Measurements from ENCODE around the gene EVI5. TPM values are rescaled to one million over a fixed set of nuclear protein-coding genes. Genes with fewer than 3 reads are reported as not detected.
A peak's percentile ranks its signal among the peaks of the same experiment; 100 is the strongest.
"Not testable (repeated sequence)": the region's sequence is repeated elsewhere in the genome, so short reads cannot be mapped to it uniquely, and the experiment has no call there.

The EVI5 gene
- total RNA-seq, 3 donors from 2014 or later = 28.0 to 38.7 (median 31.2) TPM

DNA sequence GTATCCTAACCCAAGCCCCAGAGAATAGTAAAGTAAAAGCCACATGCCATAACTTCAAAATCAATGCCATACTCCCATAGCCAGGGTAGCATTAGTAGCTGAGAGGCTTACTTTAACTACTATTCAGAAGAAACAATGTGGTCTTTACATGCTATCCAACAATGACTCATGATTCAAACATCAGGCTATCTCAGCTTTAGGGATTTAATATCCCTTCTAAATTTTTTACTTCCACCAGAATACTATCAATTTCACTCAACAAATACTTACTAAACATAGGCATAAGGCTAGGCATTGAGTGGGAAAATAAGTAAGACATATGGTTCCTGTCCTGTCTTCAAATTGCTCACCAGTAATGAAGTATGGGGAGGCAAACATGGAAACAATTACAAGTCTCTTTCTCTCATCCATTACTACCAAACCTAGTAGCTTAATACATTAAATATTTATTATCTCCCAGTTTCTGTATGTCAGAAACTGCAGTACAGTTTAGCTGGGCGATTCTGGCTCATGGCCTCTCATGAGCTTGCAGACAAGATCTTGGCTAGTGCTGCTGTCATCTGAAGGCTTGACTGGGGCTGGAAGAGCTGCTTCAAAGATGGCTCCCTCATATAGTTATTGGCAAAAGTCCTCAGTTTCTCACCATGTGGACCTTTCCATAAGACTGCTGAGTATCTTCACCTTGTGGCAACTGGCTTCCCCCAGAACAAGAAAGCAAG is 30.7 kb downstream of the EVI5 start:
- no peak for DNase-seq (ENCODE audit: low spot score in 2 of 2)
- Histone ChIP-seq H3K27ac (no peak overlapping the region), H3K27me3 (no peaks in the 10 kb centered on the region), H3K4me1 (no peaks in the 10 kb centered on the region), H3K36me3 (no peaks in the 10 kb centered on the region), H3K9me3 (no peaks in the 10 kb centered on the region), H3K4me3 (no peak overlapping the region)
- intact Hi-C loops (cut with DNase I; ENCODE audit: low total_unique reads) = no loop called here
- TF ChIP-seq POLR2A (IDR thresholded peaks at IDR 0.05) = no peak
- TF ChIP-seq, protein P1, sequence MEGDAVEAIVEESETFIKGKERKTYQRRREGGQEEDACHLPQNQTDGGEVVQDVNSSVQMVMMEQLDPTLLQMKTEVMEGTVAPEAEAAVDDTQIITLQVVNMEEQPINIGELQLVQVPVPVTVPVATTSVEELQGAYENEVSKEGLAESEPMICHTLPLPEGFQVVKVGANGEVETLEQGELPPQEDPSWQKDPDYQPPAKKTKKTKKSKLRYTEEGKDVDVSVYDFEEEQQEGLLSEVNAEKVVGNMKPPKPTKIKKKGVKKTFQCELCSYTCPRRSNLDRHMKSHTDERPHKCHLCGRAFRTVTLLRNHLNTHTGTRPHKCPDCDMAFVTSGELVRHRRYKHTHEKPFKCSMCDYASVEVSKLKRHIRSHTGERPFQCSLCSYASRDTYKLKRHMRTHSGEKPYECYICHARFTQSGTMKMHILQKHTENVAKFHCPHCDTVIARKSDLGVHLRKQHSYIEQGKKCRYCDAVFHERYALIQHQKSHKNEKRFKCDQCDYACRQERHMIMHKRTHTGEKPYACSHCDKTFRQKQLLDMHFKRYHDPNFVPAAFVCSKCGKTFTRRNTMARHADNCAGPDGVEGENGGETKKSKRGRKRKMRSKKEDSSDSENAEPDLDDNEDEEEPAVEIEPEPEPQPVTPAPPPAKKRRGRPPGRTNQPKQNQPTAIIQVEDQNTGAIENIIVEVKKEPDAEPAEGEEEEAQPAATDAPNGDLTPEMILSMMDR (IDR thresholded peaks at IDR 0.05) = no peak
- TF ChIP-seq POLR2AphosphoS5 (IDR thresholded peaks at IDR 0.05) = no peak

DNA sequence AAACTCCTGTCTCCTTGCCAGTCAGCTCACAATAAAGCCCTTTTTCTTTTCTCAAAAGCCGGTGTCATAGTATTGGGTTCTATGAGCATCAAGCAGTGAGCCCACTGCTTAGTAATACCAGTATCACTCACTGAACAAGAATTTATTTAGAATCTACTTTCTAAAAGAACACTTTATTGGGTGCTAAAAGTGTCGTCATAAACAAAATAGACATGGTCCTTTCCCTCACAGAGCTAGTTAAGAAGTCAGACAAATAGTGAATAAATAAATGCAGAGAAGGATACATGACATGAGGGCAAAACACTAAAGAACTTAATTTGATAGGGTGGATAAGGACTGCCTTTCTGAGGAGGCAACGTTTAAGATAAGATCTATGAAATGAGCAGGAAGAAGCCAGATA is 32.2 kb downstream of the EVI5 start:
- Histone ChIP-seq H3K4me1 (no peaks in the 10 kb centered on the region), H3K4me3 (no peak overlapping the region), H3K9me3 (no peaks in the 10 kb centered on the region), H3K27ac (no peak overlapping the region), H3K27me3 (no peaks in the 10 kb centered on the region), H3K36me3 (no peaks in the 10 kb centered on the region)
- TF ChIP-seq, protein P1 (IDR thresholded peaks at IDR 0.05) = no peak
- TF ChIP-seq POLR2A (IDR thresholded peaks at IDR 0.05) (no peak), POLR2AphosphoS5 (IDR thresholded peaks at IDR 0.05) (no peak)
- intact Hi-C loops (cut with DNase I; ENCODE audit: low total_unique reads) = no loop called here
- DNase-seq (ENCODE audit: low spot score in 2 of 2) = no peak

DNA sequence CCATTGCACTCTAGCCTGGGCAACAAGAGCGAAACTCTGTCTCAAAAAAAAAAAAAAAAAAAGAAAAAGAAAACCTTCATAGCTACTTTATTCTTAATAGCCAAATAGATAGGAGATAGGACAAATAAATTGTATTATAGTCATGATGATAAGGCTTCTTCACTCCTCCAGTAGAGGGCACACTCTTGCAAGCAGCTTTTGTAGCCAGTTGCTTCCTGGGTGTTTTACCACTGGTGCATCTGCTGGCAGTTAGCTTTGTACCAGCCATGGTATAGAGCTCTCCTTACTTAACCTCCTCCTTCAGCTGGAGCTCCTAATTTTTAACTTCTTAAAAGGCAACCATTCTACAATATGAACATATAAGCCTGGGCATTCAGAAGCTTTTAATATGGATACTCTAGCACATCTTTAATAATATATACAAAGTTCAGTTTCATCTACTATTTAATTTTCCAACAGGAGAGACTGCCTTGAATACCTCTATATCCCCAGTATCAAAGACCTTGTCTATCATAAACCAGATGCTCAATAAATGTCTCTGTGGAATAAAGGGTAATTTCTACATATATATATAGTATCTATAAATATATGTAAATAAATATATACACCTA is 35.8 kb downstream of the EVI5 start:
- DNase-seq (ENCODE audit: low spot score in 2 of 2) = no peak
- intact Hi-C loops (cut with DNase I; ENCODE audit: low total_unique reads) = no loop called here
- Histone ChIP-seq H3K4me1 (no peaks in the 10 kb centered on the region), H3K27me3 (no peaks in the 10 kb centered on the region), H3K4me3 (no peak overlapping the region), H3K9me3 (no peaks in the 10 kb centered on the region), H3K36me3 (no peaks in the 10 kb centered on the region), H3K27ac (no peak overlapping the region)
- TF ChIP-seq, protein P1 (IDR thresholded peaks at IDR 0.05) = peak in 2 of 3 donors; percentile 28 to 34
- TF ChIP-seq POLR2AphosphoS5 (IDR thresholded peaks at IDR 0.05) = no peak
- TF ChIP-seq POLR2A (IDR thresholded peaks at IDR 0.05) = no peak

DNA sequence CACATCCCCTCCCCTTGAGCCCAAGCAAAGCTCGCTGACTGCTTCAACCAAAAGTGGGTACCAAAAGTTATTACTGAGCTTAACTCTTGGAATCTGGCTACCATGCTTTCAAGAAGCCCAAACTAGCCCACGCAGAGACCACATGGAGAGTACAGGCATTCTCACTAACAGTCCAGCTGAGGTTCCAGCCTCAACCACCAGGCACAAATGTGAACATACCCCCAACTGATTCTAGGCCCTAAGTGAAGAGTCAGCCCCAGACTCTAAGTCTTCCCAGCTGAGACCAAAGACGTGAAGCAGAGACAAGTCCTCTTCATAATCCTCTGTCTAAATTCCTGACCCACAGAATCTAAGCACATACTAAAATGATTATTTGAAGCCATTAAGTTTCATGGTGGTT is 36.8 kb downstream of the EVI5 start:
- TF ChIP-seq POLR2A (IDR thresholded peaks at IDR 0.05) (no peak), POLR2AphosphoS5 (IDR thresholded peaks at IDR 0.05) (no peak)
- TF ChIP-seq, protein P1 (IDR thresholded peaks at IDR 0.05) = no peak
- no peaks in the 10 kb centered on the region for H3K9me3 ChIP-seq
- no peaks in the 10 kb centered on the region for H3K27me3 ChIP-seq
- no peak overlapping the region for H3K4me3 ChIP-seq
- intact Hi-C loops (cut with DNase I; ENCODE audit: low total_unique reads) = no loop called here
- no peak for DNase-seq (ENCODE audit: low spot score in 2 of 2)
- no peaks in the 10 kb centered on the region for H3K4me1 ChIP-seq
- H3K27ac ChIP-seq = no peak overlapping the region
- no peaks in the 10 kb centered on the region for H3K36me3 ChIP-seq

DNA sequence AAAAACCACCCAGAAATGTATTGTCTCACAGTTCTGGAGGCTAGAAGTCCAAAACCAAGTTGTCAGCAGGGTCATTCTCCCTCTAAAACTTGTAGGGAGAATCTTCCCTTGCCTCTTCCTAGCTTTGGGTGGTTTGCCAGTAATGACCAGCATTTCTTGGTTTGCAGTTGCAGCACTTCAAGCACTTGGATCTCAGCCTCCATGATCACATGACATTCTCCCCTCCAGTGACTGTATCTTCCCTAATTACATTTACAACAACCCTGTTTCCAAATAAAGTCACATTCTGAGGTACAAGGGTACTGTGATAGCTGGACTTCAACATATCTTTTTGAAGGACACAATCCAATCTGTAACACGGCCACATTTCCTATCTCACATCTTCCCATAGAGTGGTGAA is 37.2 kb downstream of the EVI5 start:
- DNase-seq (ENCODE audit: low spot score in 2 of 2) = no peak
- Histone ChIP-seq H3K4me3 (no peak overlapping the region), H3K27me3 (no peaks in the 10 kb centered on the region), H3K4me1 (no peaks in the 10 kb centered on the region), H3K27ac (no peak overlapping the region), H3K36me3 (no peaks in the 10 kb centered on the region), H3K9me3 (no peaks in the 10 kb centered on the region)
- TF ChIP-seq POLR2A (IDR thresholded peaks at IDR 0.05) (no peak), POLR2AphosphoS5 (IDR thresholded peaks at IDR 0.05) (no peak)
- TF ChIP-seq, protein P1 (IDR thresholded peaks at IDR 0.05) = no peak
- intact Hi-C loops (cut with DNase I; ENCODE audit: low total_unique reads) = no loop called here

DNA sequence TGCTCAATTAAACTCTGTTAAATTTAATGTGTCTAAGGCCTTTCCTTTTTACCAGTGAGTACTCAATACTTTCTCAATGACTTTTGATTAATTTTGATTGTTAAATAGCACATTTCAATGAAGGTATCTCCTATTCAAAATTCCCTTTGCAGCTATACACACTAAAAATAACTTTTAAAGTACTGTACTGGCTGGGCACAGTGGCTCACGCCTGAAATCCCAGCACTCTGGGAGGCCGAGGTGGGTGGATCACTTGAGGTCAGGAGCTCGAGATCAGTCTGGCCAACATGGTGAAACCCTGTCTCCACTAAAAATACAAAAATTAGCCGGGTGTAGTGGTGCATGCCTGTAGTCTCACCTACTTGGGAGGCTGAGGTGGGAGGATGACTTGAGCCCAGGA is 38.7 kb downstream of the EVI5 start:
- H3K27me3 ChIP-seq; DNase-seq (ENCODE audit: low spot score in 2 of 2); H3K27ac ChIP-seq; intact Hi-C loops (cut with DNase I; ENCODE audit: low total_unique reads); H3K36me3 ChIP-seq; H3K4me1 ChIP-seq; H3K9me3 ChIP-seq; H3K4me3 ChIP-seq: not testable (repeated sequence)

Data from breast epithelium (tissue), 4 donors.